Stimulated activated CD4-positive, alpha-beta T cell treated with anti-CD3 and anti-CD28 coated beads, Interleukin-15, amount 100 ng/mL, for 1 hour (primary cell): ENCODE data around the gene PRAMEF13.
"Not testable (repeated sequence)": the region's sequence is repeated elsewhere in the genome, so short reads cannot be mapped to it uniquely, and the experiment has no call there.

Experiments
- DNase-seq, 2 donors: peaks; one replicate each; pipeline ENCODE4 v3.0.0-alpha.2; 2020; ENCODE audit warnings: low read depth in 1 of 2, low spot score in 1 of 2

PRAMEF13 gene

GRCh38 chr1:13171548-13171947, 29.7 kb downstream of the PRAMEF13 start, which contains the start of gene PRAMEF9:
TSS of gene PRAMEF9 (plus strand) at chr1:13171848. CDS start at chr1:13175281, 3,433 bp downstream.
- DNase-seq, result not testable (repeated sequence)

GRCh38 chr1:13165531-13165930, 35.7 kb downstream of the PRAMEF13 start, which contains the start of gene HNRNPCL4:
TSS of gene HNRNPCL4 (minus strand) at chr1:13165631. CDS start at chr1:13165467, 164 bp downstream.
- not testable (repeated sequence) for DNase-seq

- not testable (repeated sequence) for DNase-seq
These were observed 45.3 kb downstream of the PRAMEF13 start, which contains the start of gene PRAMEF26 for GRCh38 chr1:13155909-13156308. TSS of gene PRAMEF26 (minus strand) at chr1:13156009. CDS start at chr1:13153095, 2,914 bp downstream.
